ENCODE measurements around the gene ATP5PB.

The ATP5PB gene

GRCh38 chr1:111444031-111444430, 5.2 kb upstream of the ATP5PB start:
- DNase-seq (ENCODE audit: low spot score) = no peak
- TF ChIP-seq CTCF (IDR thresholded peaks at IDR 0.05; ENCODE audit: extremely low read depth, insufficient read depth, missing control alignments) = no peak
- in situ Hi-C loops (cut with MboI; ENCODE audit: low pct_unique_long_range_greater_than_20kb, low sequenced_read_pairs, unreplicated experiment) = loop anchor here (10.0 kb wide), 1 partner anchor 219 kb away; the partner anchor contains the start of gene CHI3L2

- DNase-seq (ENCODE audit: low spot score) = no peak
- in situ Hi-C loops (cut with MboI; ENCODE audit: low pct_unique_long_range_greater_than_20kb, low sequenced_read_pairs, unreplicated experiment) = loop anchor here (10.0 kb wide), 1 partner anchor 222 kb away; the partner anchor contains the start of gene CHI3L2
- no peak for TF ChIP-seq CTCF (IDR thresholded peaks at IDR 0.05; ENCODE audit: extremely low read depth, insufficient read depth, missing control alignments)
These were observed 2.7 kb upstream of the ATP5PB start for GRCh38 chr1:111446546-111446945.

GRCh38 chr1:111446967-111447892, 2.0 kb upstream of the ATP5PB start:
- no peak for TF ChIP-seq CTCF (IDR thresholded peaks at IDR 0.05; ENCODE audit: extremely low read depth, insufficient read depth, missing control alignments)
- in situ Hi-C loops (cut with MboI; ENCODE audit: low pct_unique_long_range_greater_than_20kb, low sequenced_read_pairs, unreplicated experiment) = loop anchor here (10.0 kb wide), 1 partner anchor 222 kb away; the partner anchor contains the start of gene CHI3L2
- DNase-seq (ENCODE audit: low spot score) = no peak

DNA sequence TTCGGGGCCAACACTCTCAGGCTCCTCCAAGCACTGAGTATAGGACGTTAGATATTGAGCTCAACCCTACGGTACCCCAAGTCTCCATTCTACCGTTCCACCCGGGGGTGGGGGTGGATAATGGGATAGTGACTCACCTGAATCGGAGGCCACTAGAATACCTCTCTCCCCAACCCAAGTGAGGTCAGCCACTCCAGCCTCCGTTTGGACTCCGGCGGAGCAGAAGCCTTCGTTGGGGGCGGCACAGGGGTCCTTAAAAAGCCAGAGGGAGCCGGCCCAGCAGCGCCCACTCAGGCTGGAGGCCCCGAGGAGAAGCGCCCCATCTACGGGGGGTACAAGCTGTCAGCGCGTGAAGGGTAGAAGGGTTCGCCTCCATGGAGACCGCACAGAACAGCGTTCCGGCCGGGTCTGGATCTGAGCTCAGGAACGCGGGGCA, 764 bp upstream of the ATP5PB start:
- peak; percentile 20 for DNase-seq (ENCODE audit: low spot score)
- TF ChIP-seq CTCF (IDR thresholded peaks at IDR 0.05; ENCODE audit: extremely low read depth, insufficient read depth, missing control alignments) = no peak
- in situ Hi-C loops (cut with MboI; ENCODE audit: low pct_unique_long_range_greater_than_20kb, low sequenced_read_pairs, unreplicated experiment) = loop anchor here (10.0 kb wide), 1 partner anchor 224 kb away; the partner anchor contains the start of gene CHI3L2

DNA sequence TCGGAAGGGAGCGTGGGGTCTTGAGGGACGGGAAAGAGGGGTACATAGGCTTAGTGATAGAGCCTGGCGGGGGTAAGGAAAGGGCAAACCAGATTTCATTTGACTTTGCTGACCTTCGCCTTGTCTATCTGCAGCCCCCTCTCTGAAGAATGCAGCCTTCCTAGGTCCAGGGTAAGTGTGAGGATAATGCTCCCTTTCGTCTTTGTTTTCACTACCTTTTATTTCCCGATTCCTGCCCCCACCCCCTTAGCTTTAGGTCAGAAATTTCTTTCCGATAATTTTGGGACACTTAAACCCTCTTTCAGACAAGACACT, 396 bp downstream of the ATP5PB start:
- TF ChIP-seq CTCF (IDR thresholded peaks at IDR 0.05; ENCODE audit: extremely low read depth, insufficient read depth, missing control alignments) = no peak
- DNase-seq (ENCODE audit: low spot score) = no peak
- in situ Hi-C loops (cut with MboI; ENCODE audit: low pct_unique_long_range_greater_than_20kb, low sequenced_read_pairs, unreplicated experiment) = loop anchor here (10.0 kb wide), 1 partner anchor 225 kb away; the partner anchor contains the start of gene CHI3L2

- in situ Hi-C loops (cut with MboI; ENCODE audit: low pct_unique_long_range_greater_than_20kb, low sequenced_read_pairs, unreplicated experiment) = no loop called here
- no peak for TF ChIP-seq CTCF (IDR thresholded peaks at IDR 0.05; ENCODE audit: extremely low read depth, insufficient read depth, missing control alignments)
- no peak for DNase-seq (ENCODE audit: low spot score)
These were observed 921 bp downstream of the ATP5PB start for GRCh38 chr1:111450185-111450584.

All from GM13977 (cell line).